Heart right ventricle (tissue), 16 donors: ENCODE measurements around the gene CADPS2. TPM values are rescaled to one million over a fixed set of nuclear protein-coding genes. Genes with fewer than 3 reads are reported as not detected.

Source experiments
- ATAC-seq, 8 donors: fragments of 200-7000 bp; cut with Tn5 transposase; one replicate each; pipeline ENCODE4 v1.9.1; 2020; ENCODE audit warnings: mild to moderate bottlenecking in 8 of 8, moderate library complexity in 8 of 8, moderate number of reproducible peaks in 1 of 8
- DNase-seq, 2 donors: peaks; one replicate each; pipeline ENCODE4 v3.0.0-alpha.2; 2020
- H3K27ac ChIP-seq, 10 donors: fragments of 200-600 bp; sonication (generic) in 2 of 10; one replicate each; pipeline versions ENCODE4 v1.5.0 to v1.8.0; 2020 to 2022; ENCODE audit warnings: mild to moderate bottlenecking in 3 of 10
- H3K27me3 ChIP-seq, 7 donors: fragments of 200-600 bp; one replicate each; pipeline ENCODE4 v1.8.0; 2021 to 2022; ENCODE audit warnings: mild to moderate bottlenecking in 2 of 7
- H3K36me3 ChIP-seq, 9 donors: fragments of 200-600 bp; sonication (generic) in 1 of 9; one replicate each; pipeline versions ENCODE4 v1.5.0 to v1.8.0; 2020 to 2022; ENCODE audit warnings: mild to moderate bottlenecking in 2 of 9
- H3K4me1 ChIP-seq, 9 donors: fragments of 200-600 bp; sonication (generic) in 1 of 9; one replicate each; pipeline versions ENCODE4 v1.5.0 to v1.8.0; 2020 to 2022; ENCODE audit warnings: mild to moderate bottlenecking in 4 of 9
- H3K4me3 ChIP-seq, 10 donors: fragments of 200-600 bp; sonication (generic) in 2 of 10; one replicate each; pipeline versions ENCODE4 v1.5.0 to v1.8.0; 2020 to 2022; ENCODE audit warnings: mild to moderate bottlenecking in 7 of 10, moderate library complexity in 2 of 10
- H3K9me3 ChIP-seq, 11 donors: fragments of 200-600 bp in 10 of 11; sonication (generic) in 2 of 11; one replicate each; pipeline versions ENCODE4 v1.5.0 to v1.8.0; 2013 to 2022; ENCODE audit warnings: mild to moderate bottlenecking in 2 of 11, control low read depth in 1 of 11, moderate library complexity in 1 of 11
- WGBS, 2 donors: extraction: QIAGEN DNeasy Blood & Tissue Kit; methylation state at CpG; one replicate each; pipeline ENCODE4 v1.1.7; 2013; ENCODE audit warnings: inconsistent platforms in 1 of 2; 5-methylcytosine and 5-hydroxymethylcytosine counted together
- intact Hi-C, 10 donors: fragments of 100-400 bp; cut with DNase I; formaldehyde crosslinking; loops; one replicate each; pipeline versions ENCODE4 v1.11.1 to v1.14.2; 2022
- polyA plus RNA-seq, 2 donors: library from polyadenylated mRNA; stranded (reverse); fragments of 200-250 nt; gene quantifications; one replicate each; pipeline ENCODE4 v1.2.3, GENCODE V29; 2013
- total RNA-seq, 10 donors: library from RNA; stranded (reverse); fragmentation: NEBNext Ultra II Directional in 3 of 10; extraction: Animal tissue kit (Norgen Biotek cat#: 25700) in 3 of 10; gene quantifications; one replicate each; pipeline versions ENCODE4 v1.2.1 to v1.2.4, GENCODE V29; 2021 to 2023
- TF ChIP-seq, protein P1 (sequence below), 9 donors: fragments of 200-600 bp; sonication (generic) in 2 of 9; IDR thresholded peaks; one replicate each; pipeline versions ENCODE4 v1.5.0 to v1.8.0; 2021 to 2022; ENCODE audit warnings: antibody characterized with exemption in 9 of 9, mild to moderate bottlenecking in 5 of 9, moderate library complexity in 1 of 9
- donor health status: Arrhythmogenic right ventricular cardiomyopathy.
- donor health status: ischemic (EF 13 %, LVEDD 7.1; RV severe dilation, severe dysfunction).
- donor health status: healthy with polysubstance abuse.
- donor health status: DM: no; HTN: yes; CAD: no.
- donor health status: DM: no; HTN: no; CAD: no.
- donor health status: ischemic (EF 25% LVEDD 6.9; RV normal size, moderate dysfunction).
- donor health status: ischemic (EF 25% LVEDD 5.7; RV mildly dilated, moderate dysfunction).
- donor health status: healthy.
- donor health status: DM: yes; HTN: yes; CAD: no.
- donor health status: Ischemic cardiomyopathy.
- donor health status: ischemic (EF 35%, LVEDD 5.7; RV mildly dilated, moderate dysfunction).
- donor health status: nonischemic (EF 11% LVEDD 7.7; RV severe dilation, severe dysfunction).
- donor health status: DM: yes; HTN: yes; CAD: no.
- donor health status: PGD.
- donor health status: ischemic (EF 29% LVEDD 5.4; RV normal size, mild dysfunction).
- donor health status: nonischemic (EF 23%, LVEDD 6.1; RV moderate dilation, normal function).

CADPS2 gene
- total and polyA plus RNA-seq, 12 donors, result 3.6 to 25.7 (median 6.6) TPM

DNA sequence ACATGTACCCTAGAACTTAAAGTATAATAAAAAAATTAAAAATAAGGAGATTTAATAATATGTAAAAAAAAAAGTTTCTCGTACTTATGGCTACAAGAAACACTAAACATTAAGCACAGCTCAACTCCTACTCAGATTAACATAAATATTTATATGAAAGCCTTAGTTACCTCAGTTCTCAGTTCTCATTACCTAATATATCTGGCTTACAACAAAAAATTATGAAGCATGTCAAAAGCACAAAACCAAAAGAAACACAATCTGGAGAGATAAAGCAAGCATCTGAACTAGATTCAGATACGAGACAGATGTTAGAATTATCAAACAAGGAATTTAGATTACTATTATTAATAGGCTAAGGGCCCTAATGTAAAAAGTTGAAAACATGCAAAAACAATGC is 227.4 kb downstream of the CADPS2 start:
- WGBS, 2 donors, result 69 to 77% methylated on average over 2 of the region's 2 CpGs
- no peak for DNase-seq
- intact Hi-C loops, result no loop called here
- no peaks in the 10 kb centered on the region for H3K36me3 ChIP-seq
- ATAC-seq, result no peak
- no peak overlapping the region for H3K4me3 ChIP-seq
- no peaks in the 10 kb centered on the region for H3K27me3 ChIP-seq
- no peak overlapping the region for H3K27ac ChIP-seq
- no peaks in the 10 kb centered on the region for H3K4me1 ChIP-seq
- H3K9me3 ChIP-seq, result peaks cover 0 to 9% (median 0%) of the 10 kb centered on the region in 11 donors
- TF ChIP-seq, protein P1, sequence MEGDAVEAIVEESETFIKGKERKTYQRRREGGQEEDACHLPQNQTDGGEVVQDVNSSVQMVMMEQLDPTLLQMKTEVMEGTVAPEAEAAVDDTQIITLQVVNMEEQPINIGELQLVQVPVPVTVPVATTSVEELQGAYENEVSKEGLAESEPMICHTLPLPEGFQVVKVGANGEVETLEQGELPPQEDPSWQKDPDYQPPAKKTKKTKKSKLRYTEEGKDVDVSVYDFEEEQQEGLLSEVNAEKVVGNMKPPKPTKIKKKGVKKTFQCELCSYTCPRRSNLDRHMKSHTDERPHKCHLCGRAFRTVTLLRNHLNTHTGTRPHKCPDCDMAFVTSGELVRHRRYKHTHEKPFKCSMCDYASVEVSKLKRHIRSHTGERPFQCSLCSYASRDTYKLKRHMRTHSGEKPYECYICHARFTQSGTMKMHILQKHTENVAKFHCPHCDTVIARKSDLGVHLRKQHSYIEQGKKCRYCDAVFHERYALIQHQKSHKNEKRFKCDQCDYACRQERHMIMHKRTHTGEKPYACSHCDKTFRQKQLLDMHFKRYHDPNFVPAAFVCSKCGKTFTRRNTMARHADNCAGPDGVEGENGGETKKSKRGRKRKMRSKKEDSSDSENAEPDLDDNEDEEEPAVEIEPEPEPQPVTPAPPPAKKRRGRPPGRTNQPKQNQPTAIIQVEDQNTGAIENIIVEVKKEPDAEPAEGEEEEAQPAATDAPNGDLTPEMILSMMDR (IDR thresholded peaks at IDR 0.05), result no peak

DNA sequence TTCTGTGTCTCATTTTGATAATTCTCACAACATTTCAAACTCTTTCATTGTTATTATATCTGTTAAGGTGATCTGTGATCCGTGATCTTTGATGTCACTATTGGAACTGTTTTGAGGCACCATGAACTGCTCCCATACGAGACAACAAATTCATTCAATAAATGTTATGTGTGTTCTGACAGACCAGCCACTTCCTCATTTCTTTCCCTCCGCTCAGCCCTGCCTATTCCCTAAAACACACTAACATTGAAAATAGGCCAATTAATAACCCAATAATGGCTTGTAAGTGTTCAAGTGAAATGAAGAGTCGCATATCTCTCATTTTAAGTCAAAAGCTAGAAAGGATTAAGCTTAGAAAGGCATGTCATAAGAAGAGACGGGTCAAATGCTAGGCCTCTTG is 232.6 kb downstream of the CADPS2 start:
- no peak overlapping the region for H3K4me3 ChIP-seq
- no peak overlapping the region for H3K27ac ChIP-seq
- DNase-seq (no peak), ATAC-seq (no peak)
- TF ChIP-seq, protein P1 (IDR thresholded peaks at IDR 0.05), result no peak
- peaks cover 0 to 8% (median 0%) of the 10 kb centered on the region in 9 donors for H3K4me1 ChIP-seq
- intact Hi-C loops, result no loop called here
- WGBS, 2 donors, result 91% methylated on average over 5 of the region's 5 CpGs
- no peaks in the 10 kb centered on the region for H3K27me3 ChIP-seq
- H3K36me3 ChIP-seq, result no peaks in the 10 kb centered on the region
- H3K9me3 ChIP-seq, result peaks cover 0 to 9% (median 0%) of the 10 kb centered on the region in 11 donors

DNA sequence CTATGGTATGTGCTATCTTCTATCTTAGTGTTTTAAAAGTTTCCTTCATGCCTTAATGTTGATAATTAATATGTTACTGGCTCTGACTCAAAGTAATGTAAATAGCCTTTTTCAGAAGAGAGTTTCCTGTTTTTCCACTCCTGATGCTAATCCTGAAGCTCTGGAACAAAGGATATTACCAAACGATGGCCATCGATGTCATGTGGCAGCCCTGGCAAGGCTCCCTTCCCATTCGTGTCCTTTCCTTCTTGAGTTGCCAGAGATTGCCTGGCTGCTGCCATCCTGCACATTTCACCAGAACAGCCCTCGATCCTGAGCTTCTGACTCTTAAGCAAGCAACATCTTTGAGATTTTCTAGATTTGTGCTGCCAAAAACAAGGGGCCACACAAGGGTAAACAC is 233.4 kb downstream of the CADPS2 start:
- TF ChIP-seq, protein P1 (IDR thresholded peaks at IDR 0.05), result no peak
- DNase-seq, result no peak
- intact Hi-C loops, result no loop called here
- Histone ChIP-seq H3K9me3 (peaks cover 0 to 6% (median 0%) of the 10 kb centered on the region in 11 donors), H3K4me3 (no peak overlapping the region), H3K4me1 (peaks cover 0 to 8% (median 0%) of the 10 kb centered on the region in 9 donors), H3K27me3 (no peaks in the 10 kb centered on the region), H3K36me3 (no peaks in the 10 kb centered on the region), H3K27ac (no peak overlapping the region)
- 46 to 50% methylated on average over 4 of the region's 4 CpGs for WGBS, 2 donors
- ATAC-seq, result no peak

DNA sequence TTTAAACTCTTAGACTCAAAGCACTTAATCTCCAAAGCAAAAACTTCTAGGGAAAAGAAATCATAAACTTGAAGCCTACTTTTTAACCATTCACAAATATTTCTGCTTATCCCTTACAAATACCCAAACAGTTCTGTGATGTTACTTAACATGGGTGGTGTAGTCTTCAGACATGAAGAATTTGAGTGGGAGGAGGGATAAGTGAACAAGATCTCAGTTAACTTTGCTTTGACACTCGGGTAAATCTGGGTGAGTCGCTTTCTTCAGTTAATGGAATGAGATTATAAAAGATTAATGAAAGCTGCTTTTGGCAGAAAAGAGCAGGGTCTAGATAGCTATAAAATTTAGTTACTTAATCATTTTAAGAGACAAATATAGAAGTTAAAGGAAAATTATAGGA is 234.8 kb downstream of the CADPS2 start:
- Histone ChIP-seq H3K27ac (no peak overlapping the region), H3K9me3 (peaks cover 0 to 4% (median 0%) of the 10 kb centered on the region in 11 donors), H3K4me3 (no peak overlapping the region), H3K4me1 (peaks cover 0 to 8% (median 0%) of the 10 kb centered on the region in 9 donors), H3K27me3 (no peaks in the 10 kb centered on the region), H3K36me3 (no peaks in the 10 kb centered on the region)
- 69 to 81% methylated on average over 2 of the region's 2 CpGs for WGBS, 2 donors
- intact Hi-C loops, result no loop called here
- ATAC-seq (no peak), DNase-seq (no peak)
- TF ChIP-seq, protein P1 (IDR thresholded peaks at IDR 0.05), result no peak
